ENCODE data around the gene PDCD11.

DNA sequence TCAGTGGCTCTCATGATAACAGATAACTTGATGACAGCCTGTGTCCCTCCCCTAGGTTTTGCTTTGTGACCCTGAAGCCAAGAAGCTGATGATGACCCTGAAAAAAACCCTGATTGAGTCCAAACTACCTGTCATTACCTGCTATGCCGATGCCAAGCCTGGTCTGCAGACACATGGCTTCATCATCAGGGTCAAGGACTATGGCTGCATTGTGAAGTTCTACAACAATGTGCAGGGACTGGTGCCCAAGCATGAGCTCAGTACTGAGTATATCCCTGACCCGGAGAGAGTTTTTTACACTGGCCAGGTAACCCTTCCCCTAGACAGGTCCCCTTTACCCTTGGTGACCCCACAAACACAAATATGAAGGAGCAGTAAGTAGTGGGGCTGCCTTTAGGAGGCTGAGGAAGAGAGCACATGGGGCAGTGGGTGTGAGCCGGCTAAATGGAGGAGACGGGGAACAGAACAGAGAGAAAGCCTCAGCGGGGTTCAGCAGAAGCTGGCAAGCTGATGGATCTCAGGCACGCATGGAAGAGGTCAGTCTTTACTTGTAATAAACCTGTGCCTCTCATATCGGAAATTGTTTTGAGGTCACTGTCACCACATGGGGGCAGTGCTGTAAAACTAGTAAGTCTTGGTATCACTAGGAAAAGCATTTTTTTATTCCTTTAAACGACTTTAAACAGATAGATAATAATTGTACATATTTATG, 20.2 kb downstream of the PDCD11 start:
- peak; percentile 55; the same call in 1 of the 2 replicates for TF ChIP-seq CTCF (IDR thresholded peaks at IDR 0.05; ENCODE audit: low read length)
- TF ChIP-seq EZH2 (IDR thresholded peaks at IDR 0.05; ENCODE audit: borderline replicate concordance, low read length), result no peak
